WTC11 (cell line): Measurements from ENCODE around the gene PCSK5. TPM values are rescaled to one million over a fixed set of nuclear protein-coding genes. Genes with fewer than 3 reads are reported as not detected.

Experiments used
- ATAC-seq: fragments of 200-7000 bp; cut with Tn5 transposase; 2 replicates; pipeline ENCODE4 v1.10.0; 2021; ENCODE audit warnings: mild to moderate bottlenecking, moderate library complexity
- CTCF ChIA-PET: fragments of 300-600 bp; sonication (Branson Sonifier 250); formaldehyde crosslinking; loops from one replicate; lab custom pipeline; 2021; ENCODE audit warnings: antibody characterized with exemption; lab: Charles Lee
- POLR2A ChIA-PET: fragments of 350-600 bp; sonication (Branson Sonifier 250); formaldehyde crosslinking; loops from one replicate; lab custom pipeline; 2021; ENCODE audit warnings: antibody characterized with exemption; lab: Charles Lee
- DNase-seq: peaks from one replicate; pipeline ENCODE4 v3.0.0; 2021; ENCODE audit warnings: low spot score
- H3K27ac Mint-ChIP-seq: 2 replicates; pipeline ENCODE4 v1.8.0; 2021; ENCODE audit warnings: mixed read lengths
- H3K27me3 Mint-ChIP-seq: 2 replicates; pipeline ENCODE4 v1.8.0; 2021; ENCODE audit warnings: low read depth, mild to moderate bottlenecking, moderate library complexity, mixed read lengths
- H3K36me3 Mint-ChIP-seq: 2 replicates; pipeline ENCODE4 v1.8.0; 2021; ENCODE audit warnings: mixed read lengths
- H3K4me1 Mint-ChIP-seq: 2 replicates; pipeline ENCODE4 v1.8.0; 2022; ENCODE audit warnings: mixed read lengths
- H3K4me3 Mint-ChIP-seq: 2 replicates; pipeline ENCODE4 v1.8.0; 2021; ENCODE audit warnings: mild to moderate bottlenecking, moderate library complexity, mixed read lengths
- H3K9me3 Mint-ChIP-seq: 2 replicates; pipeline ENCODE4 v1.8.0; 2021; ENCODE audit warnings: mixed read lengths
- ARID4B ChIP-seq: sonication (generic); formaldehyde crosslinking; IDR thresholded peaks from 2 replicates; pipeline ENCODE4 v1.8.0; 2023; ENCODE audit warnings: missing genetic modification reagents, mild to moderate bottlenecking, borderline replicate concordance
- ATF1 ChIP-seq: sonication (generic); formaldehyde crosslinking; IDR thresholded peaks from 2 replicates; pipeline ENCODE4 v1.8.1; 2023; ENCODE audit warnings: mild to moderate bottlenecking, moderate library complexity, missing genetic modification reagents
- CDX4 ChIP-seq: fragments of 250-450 bp; sonication (Bioruptor Pico); IDR thresholded peaks from 2 replicates; pipeline ENCODE4 v1.9.0; 2021; ENCODE audit warnings: moderate library complexity, mild to moderate bottlenecking, inconsistent platforms, borderline replicate concordance
- GTF2I ChIP-seq: fragments of 250-450 bp; sonication (Bioruptor Pico); conservative IDR thresholded peaks from 2 replicates; pipeline ENCODE4 v1.4.0; 2021; ENCODE audit warnings: mild to moderate bottlenecking
- HMGA2 ChIP-seq: fragments of 250-450 bp; sonication (Bioruptor Pico); IDR thresholded peaks from 2 replicates; pipeline ENCODE4 v1.4.0; 2021; ENCODE audit warnings: mild to moderate bottlenecking, moderate library complexity
- MXD4 ChIP-seq: fragments of 250-450 bp; sonication (Bioruptor Pico); IDR thresholded peaks from 2 replicates; pipeline ENCODE4 v1.8.0; 2021; ENCODE audit warnings: mild to moderate bottlenecking, moderate library complexity, borderline replicate concordance
- NFE2L1 ChIP-seq: sonication (generic); formaldehyde crosslinking; IDR thresholded peaks from 2 replicates; pipeline ENCODE4 v1.8.1; 2023; ENCODE audit warnings: missing genetic modification reagents
- PRDM15 ChIP-seq: sonication (generic); formaldehyde crosslinking; IDR thresholded peaks from 2 replicates; pipeline ENCODE4 v1.8.0; 2022; ENCODE audit warnings: missing genetic modification reagents
- RELA ChIP-seq: sonication (generic); formaldehyde crosslinking; IDR thresholded peaks from 2 replicates; pipeline ENCODE4 v1.8.1; 2022; ENCODE audit warnings: missing genetic modification reagents, mild to moderate bottlenecking, borderline replicate concordance
- SP1 ChIP-seq: sonication (generic); formaldehyde crosslinking; conservative IDR thresholded peaks from 2 replicates; pipeline ENCODE4 v1.8.1; 2022; ENCODE audit warnings: missing genetic modification reagents
- ZBTB21 ChIP-seq: sonication (generic); formaldehyde crosslinking; IDR thresholded peaks from 2 replicates; pipeline ENCODE4 v1.8.1; 2023; ENCODE audit warnings: mild to moderate bottlenecking, missing genetic modification reagents, borderline replicate concordance
- ZNF317 ChIP-seq: sonication (generic); formaldehyde crosslinking; IDR thresholded peaks from 2 replicates; pipeline ENCODE4 v1.8.1; 2023; ENCODE audit warnings: low read depth, mild to moderate bottlenecking, moderate library complexity, missing genetic modification reagents, borderline replicate concordance
- ZNF671 ChIP-seq: fragments of 250-450 bp; sonication (Bioruptor Pico); IDR thresholded peaks from 2 replicates; pipeline ENCODE4 v1.8.0; 2021; ENCODE audit warnings: mild to moderate bottlenecking
- total RNA-seq: library from RNA; stranded (reverse); gene quantifications from 3 replicates; pipeline ENCODE4 v1.2.3, GENCODE V29; 2021
- TF ChIP-seq, protein P1 (sequence below): sonication (generic); formaldehyde crosslinking; IDR thresholded peaks from 2 replicates; pipeline ENCODE4 v1.8.1; 2023; ENCODE audit warnings: mild to moderate bottlenecking, missing genetic modification reagents, moderate library complexity

Gene PCSK5
- total RNA-seq, 1 experiment from 2014 or later = 30.6 TPM

DNA sequence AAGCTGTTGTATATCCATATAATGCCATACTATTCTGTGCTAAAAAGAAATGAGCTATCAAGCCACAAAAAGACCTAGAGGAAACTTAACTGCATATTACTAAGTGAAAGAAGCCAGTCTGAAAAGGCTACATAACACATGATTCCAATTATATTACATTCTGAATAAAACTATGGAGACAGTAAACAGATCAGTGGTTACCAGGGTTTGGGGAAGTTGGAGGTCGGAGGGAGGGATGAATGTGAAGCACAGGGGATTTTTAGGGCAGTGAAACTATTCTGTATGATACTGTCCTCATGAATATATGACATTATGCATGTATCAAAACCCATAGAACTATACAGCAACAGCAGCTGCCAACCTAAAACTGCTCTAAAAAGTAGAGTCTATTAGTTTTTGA is 509.4 kb downstream of the PCSK5 start:
- Mint-ChIP-seq H3K27me3 (no peaks in the 10 kb centered on the region; the same call in 1 of the 2 replicates), H3K4me3 (no peak overlapping the region), H3K4me1 (peaks cover 14% of the 10 kb centered on the region), H3K36me3 (no peaks in the 10 kb centered on the region), H3K27ac (no peak overlapping the region), H3K9me3 (no peaks in the 10 kb centered on the region)
- ChIA-PET POLR2A (no interaction called here), CTCF (no interaction called here)
- DNase-seq (no peak), ATAC-seq (no peak)
- TF ChIP-seq SP1 (CRISPR knock-in tag) (no peak), HMGA2 (no peak), CDX4 (no peak), ATF1 (CRISPR knock-in tag) (no peak), ZBTB21 (CRISPR knock-in tag) (no peak), ARID4B (CRISPR knock-in tag) (no peak), ZNF317 (no peak), ZNF671 (CRISPR knock-in tag) (no peak), PRDM15 (no peak), RELA (CRISPR knock-in tag) (no peak), GTF2I (no peak)
- TF ChIP-seq, protein P1, sequence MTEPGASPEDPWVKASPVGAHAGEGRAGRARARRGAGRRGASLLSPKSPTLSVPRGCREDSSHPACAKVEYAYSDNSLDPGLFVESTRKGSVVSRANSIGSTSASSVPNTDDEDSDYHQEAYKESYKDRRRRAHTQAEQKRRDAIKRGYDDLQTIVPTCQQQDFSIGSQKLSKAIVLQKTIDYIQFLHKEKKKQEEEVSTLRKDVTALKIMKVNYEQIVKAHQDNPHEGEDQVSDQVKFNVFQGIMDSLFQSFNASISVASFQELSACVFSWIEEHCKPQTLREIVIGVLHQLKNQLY (CRISPR knock-in tag) = no peak

DNA sequence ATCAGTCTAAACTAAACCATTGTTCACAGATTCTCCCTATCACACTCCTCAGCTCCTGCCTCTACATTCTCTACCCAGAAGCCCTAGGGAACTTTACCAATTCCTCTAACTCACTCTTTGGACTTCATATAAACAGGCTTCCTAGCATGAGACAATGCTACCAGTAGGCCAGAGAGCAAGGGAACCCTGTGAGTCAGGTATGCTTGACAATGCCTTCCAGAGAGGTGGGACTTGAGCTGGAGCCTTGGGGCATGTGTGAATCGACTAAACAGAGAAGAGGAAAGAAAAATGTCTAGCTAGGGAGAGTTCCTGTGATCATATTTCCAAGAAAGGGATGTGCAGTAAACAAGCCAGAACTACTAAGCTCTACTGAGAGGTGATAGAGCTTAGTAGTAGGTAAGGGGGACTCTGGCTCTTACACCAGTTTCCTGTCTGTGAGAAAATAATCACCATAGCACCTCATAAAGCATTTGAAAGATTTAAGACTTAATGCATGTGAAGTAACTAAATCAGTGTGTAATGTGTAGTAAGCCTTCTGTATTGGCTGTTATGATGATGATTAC is 510.1 kb downstream of the PCSK5 start:
- ATAC-seq (no peak), DNase-seq (no peak)
- Mint-ChIP-seq H3K27me3 (no peaks in the 10 kb centered on the region; the same call in 1 of the 2 replicates), H3K9me3 (no peaks in the 10 kb centered on the region), H3K4me3 (no peak overlapping the region), H3K36me3 (no peaks in the 10 kb centered on the region), H3K4me1 (peaks cover 10% of the 10 kb centered on the region), H3K27ac (no peak overlapping the region)
- POLR2A ChIA-PET = no interaction called here
- CTCF ChIA-PET = interaction anchor here (2.2 kb wide), 1 partner anchor 17 kb away, joined by 5 read pairs; no protein-coding TSS in a partner anchor
- TF ChIP-seq ARID4B (CRISPR knock-in tag) = no peak
- no peak for TF ChIP-seq NFE2L1 (CRISPR knock-in tag)
- TF ChIP-seq MXD4 (CRISPR knock-in tag) = no peak
- TF ChIP-seq, all 79 proteins: peak for 0
